ENCODE data around the gene SLC8A1.

Gene SLC8A1

GRCh38 chr2:40458271-40458794, 6.4 kb upstream of the SLC8A1 start:
- DNase-seq (ENCODE audit: low read depth in 2 of 2): no peak

- no peak for DNase-seq (ENCODE audit: low read depth in 2 of 2)
Measured at GRCh38 chr2:40457837-40458236, 5.9 kb upstream of the SLC8A1 start.

GRCh38 chr2:40457366-40457765, 5.5 kb upstream of the SLC8A1 start:
- no peak for DNase-seq (ENCODE audit: low read depth in 2 of 2)

GRCh38 chr2:40456926-40457325, 5.0 kb upstream of the SLC8A1 start:
- no peak for DNase-seq (ENCODE audit: low read depth in 2 of 2)

DNA sequence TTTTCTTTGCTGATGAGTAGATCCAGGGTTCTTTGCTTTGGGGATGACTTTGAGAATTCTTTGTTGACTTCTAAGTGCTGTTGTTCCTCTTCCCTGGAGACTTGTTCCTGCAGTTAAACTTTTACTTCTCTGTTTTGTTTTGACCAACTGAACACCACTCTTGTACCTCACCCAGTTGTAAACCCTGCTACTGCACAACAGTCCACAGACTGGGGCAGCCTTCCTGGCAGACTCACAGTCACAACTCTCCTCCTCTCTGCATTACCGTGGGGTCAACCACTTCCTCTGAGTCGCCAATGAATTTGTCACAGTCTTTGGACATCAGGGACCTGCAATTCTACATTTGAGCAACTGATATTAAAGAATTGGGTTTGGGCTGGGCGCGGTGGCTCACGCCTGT, 3.8 kb upstream of the SLC8A1 start:
- DNase-seq (ENCODE audit: low read depth in 2 of 2): no peak

- no peak for DNase-seq (ENCODE audit: low read depth in 2 of 2)
Measured at GRCh38 chr2:40454321-40454720, 2.4 kb upstream of the SLC8A1 start.

- no peak for DNase-seq (ENCODE audit: low read depth in 2 of 2)
Measured at GRCh38 chr2:40452786-40453185, 896 bp upstream of the SLC8A1 start.

- DNase-seq (ENCODE audit: low read depth in 2 of 2): no peak
Measured at GRCh38 chr2:40450796-40451430, 977 bp downstream of the SLC8A1 start.

DNA sequence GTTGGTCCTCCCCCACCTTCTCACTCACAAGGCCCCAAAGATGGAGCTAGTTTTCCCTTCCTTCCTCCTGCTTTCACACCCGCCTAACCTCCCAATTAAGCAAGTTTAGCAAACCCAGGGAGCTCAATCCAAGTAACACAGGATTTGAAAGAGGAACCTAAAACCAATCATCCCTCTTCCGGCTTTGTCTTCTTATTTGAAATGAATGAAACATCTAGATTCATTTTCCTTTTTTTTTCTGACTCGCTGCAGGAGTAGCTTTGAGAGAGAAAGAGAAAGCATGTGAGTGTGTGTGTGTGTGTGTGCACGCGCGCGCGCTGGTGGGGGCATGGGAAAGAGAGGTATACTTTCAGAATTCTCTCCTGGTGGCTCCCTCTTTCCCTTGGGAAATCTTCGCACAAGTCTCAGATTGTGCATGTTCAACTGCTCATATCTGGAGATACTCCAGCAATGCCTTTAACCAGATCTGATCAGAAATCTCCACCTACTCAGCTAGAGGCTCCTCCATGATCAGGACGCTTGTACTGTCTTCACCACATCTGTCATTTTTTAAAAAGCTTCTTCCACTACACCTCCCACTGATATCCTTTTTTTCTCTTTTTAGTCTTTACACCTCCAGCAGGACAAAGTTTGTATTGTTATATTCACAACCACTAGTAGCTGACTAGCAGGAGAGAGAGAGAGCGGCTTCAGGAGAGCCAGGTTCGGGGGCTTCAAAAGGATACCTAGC, 1.7 kb downstream of the SLC8A1 start:
- DNase-seq (ENCODE audit: low read depth in 2 of 2): no peak

GRCh38 chr2:40448476-40449079, 3.3 kb downstream of the SLC8A1 start:
- no peak for DNase-seq (ENCODE audit: low read depth in 2 of 2)

DNA sequence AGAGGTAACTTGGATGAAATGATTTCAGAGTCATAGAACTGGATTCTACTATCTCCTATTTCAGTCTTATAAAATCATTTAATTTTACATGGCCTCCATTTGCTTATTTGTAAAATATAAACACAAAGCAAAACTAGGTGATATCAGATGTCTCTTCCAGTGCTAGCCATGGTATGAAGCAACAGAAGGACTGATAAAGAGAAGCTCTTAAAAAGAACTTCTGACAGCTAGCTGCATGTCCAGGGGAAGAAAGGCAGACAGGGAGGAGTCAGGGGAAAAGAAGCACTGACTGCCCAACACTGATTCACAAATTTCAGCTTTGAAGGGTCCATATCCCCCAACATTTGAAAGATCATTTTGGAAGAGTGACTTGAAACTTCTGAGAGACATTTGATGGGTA, 6.4 kb downstream of the SLC8A1 start:
- DNase-seq (ENCODE audit: low read depth in 2 of 2): no peak

- no peak for DNase-seq (ENCODE audit: low read depth in 2 of 2)
Measured at GRCh38 chr2:40440835-40441234, 11.1 kb downstream of the SLC8A1 start.

GRCh38 chr2:40439473-40439872, 12.4 kb downstream of the SLC8A1 start:
- DNase-seq (ENCODE audit: low read depth in 2 of 2): no peak

GRCh38 chr2:40436093-40436475, 15.8 kb downstream of the SLC8A1 start:
- no peak for DNase-seq (ENCODE audit: low read depth in 2 of 2)

GRCh38 chr2:40435426-40436092, 16.3 kb downstream of the SLC8A1 start:
- DNase-seq (ENCODE audit: low read depth in 2 of 2): no peak

DNA sequence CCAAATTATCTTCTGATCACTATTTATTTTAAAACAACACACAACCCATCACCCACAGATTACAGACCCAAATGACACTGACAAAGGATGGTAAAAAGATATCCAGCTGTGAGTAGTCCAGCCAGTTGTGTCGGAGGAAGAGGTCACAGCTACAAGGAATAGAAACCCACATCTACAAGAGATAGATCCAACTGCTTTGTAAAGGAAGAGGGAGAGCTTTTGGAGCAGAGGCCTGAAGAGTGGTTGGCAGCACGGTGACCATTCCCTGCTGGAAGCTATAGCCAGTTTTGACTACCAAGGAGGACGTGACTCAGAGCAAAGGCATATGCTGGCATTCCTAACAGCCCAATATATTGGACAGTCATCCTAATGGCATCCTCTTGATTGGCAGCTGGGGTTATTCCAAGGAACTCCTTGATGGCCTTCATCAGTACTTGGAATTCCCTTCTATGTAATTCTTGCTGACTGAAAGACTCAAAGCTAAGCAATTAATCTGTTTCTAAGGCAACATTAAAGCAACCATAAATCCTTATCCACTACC, 17.1 kb downstream of the SLC8A1 start:
- DNase-seq (ENCODE audit: low read depth in 2 of 2): no peak

DNA sequence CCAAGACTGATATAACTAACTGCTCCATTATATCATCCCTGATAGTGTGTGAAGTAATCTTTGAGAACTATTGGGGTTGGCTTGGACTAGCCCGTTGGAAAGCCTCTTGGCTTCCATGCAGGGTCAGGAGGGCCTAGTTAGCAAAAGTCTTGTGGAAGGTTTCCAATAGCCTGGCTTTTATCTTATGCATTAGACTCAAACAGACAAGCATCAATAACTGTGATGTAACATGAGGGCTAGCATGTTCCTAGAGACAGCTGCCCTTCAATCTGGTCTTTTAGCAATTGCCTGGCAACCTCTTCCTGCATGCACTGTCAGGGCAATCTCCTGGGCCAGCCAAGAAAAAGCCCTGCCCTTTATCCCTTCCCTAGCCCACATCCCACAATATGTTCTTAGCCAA, 18.2 kb downstream of the SLC8A1 start:
- DNase-seq (ENCODE audit: low read depth in 2 of 2): no peak

- no peak for DNase-seq (ENCODE audit: low read depth in 2 of 2)
Measured at GRCh38 chr2:40432921-40433483, 18.9 kb downstream of the SLC8A1 start.

- no peak for DNase-seq (ENCODE audit: low read depth in 2 of 2)
Measured at GRCh38 chr2:40431600-40431955, 20.3 kb downstream of the SLC8A1 start.

DNA sequence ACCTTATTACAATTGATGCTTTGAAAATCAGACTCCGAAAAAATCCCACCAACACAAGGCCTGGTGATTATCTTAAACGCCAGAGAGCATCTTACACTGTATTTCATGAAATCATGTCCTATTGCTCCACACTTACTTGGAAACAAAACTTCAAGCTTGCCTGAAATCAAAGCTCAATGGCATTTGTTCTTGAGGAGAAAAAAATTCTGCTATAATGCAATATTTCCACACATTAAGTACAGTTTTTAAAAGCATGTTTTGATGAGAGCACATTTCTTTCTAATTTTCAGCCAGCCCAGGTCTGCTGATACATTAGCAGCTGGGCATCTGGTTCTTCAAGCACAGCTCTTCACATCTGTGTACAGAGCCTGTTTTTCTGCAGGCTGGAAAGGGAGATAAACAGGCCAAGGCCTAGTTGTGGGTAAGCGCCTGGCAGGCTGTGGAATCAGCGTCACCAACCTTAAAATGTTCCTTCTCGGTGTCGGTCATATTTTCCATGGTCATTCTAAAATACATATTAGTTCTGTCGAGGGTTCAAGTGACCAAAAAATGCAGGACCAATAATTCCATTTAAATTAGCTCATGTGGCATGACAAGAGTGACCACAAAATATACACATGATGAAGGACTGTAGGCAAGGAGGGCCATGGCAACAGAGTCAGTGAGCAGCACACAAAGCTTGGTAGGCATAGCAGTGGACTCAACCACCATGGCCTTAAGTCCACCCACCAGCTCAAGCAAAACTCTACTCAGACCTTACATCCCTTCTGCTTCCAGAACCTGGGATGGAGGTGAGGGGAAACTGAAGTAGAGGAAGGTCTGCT, 20.9 kb downstream of the SLC8A1 start:
- DNase-seq (ENCODE audit: low read depth in 2 of 2): no peak

GRCh38 chr2:40428439-40428838, 23.5 kb downstream of the SLC8A1 start:
- no peak for DNase-seq (ENCODE audit: low read depth in 2 of 2)
